CD14-positive monocyte (primary cell): ENCODE measurements around the gene HBQ1. TPM values are rescaled to one million over a fixed set of nuclear protein-coding genes. Genes with fewer than 3 reads are reported as not detected.
"Not testable (repeated sequence)": the region's sequence is repeated elsewhere in the genome, so short reads cannot be mapped to it uniquely, and the experiment has no call there.

Experiments
- DNase-seq, 3 donors: peaks; one replicate each; pipeline ENCODE4 v3.0.0-alpha.2; 2011 to 2022
- H2AFZ ChIP-seq: 2 replicates; pipeline ENCODE4 v1.6.0; 2012; ENCODE audit warnings: mild to moderate bottlenecking, low read depth, low read length, inconsistent platforms; ENCODE audit not compliant: insufficient read depth, poor library complexity, severe bottlenecking
- H3K27ac ChIP-seq, 2 donors: 1 replicate in 1 of 2; 2 replicates in 1 of 2; pipeline ENCODE4 v1.5.1; 2012 to 2013; ENCODE audit warnings: low read length in 2 of 2, control low read depth in 1 of 2, inconsistent platforms in 1 of 2, low read depth in 1 of 2, mild to moderate bottlenecking in 1 of 2
- H3K27me3 ChIP-seq, 2 donors: one replicate each; pipeline versions ENCODE4 v1.6.0 to v1.6.1; 2011 to 2013; ENCODE audit warnings: low read length in 2 of 2; ENCODE audit not compliant: control insufficient read depth in 2 of 2, insufficient read depth in 2 of 2
- H3K36me3 ChIP-seq, 2 donors: replicated peaks in 1 of 2; 1 replicate in 1 of 2; 2 replicates in 1 of 2; pipeline versions ENCODE4 v1.5.1 to v1.6.1; 2012 to 2013; ENCODE audit warnings: low read length in 2 of 2, control low read depth in 1 of 2, inconsistent platforms in 1 of 2, mild to moderate bottlenecking in 1 of 2; ENCODE audit not compliant: insufficient read depth in 2 of 2, control insufficient read depth in 1 of 2
- H3K4me1 ChIP-seq, 2 donors: 1 replicate in 1 of 2; 2 replicates in 1 of 2; pipeline versions ENCODE4 v1.5.1 to v1.6.1; 2012 to 2013; ENCODE audit warnings: low read length in 2 of 2, control low read depth in 1 of 2, inconsistent platforms in 1 of 2, mild to moderate bottlenecking in 1 of 2, moderate library complexity in 1 of 2; ENCODE audit not compliant: insufficient read depth in 2 of 2, control insufficient read depth in 1 of 2
- H3K4me2 ChIP-seq: replicated peaks from 2 replicates; pipeline ENCODE3; 2012; ENCODE audit warnings: low read length, moderate library complexity, mild to moderate bottlenecking; ENCODE audit not compliant: poor library complexity, severe bottlenecking; ENCODE audit errors: extremely low read depth
- H3K4me3 ChIP-seq, 3 experiments: fragments of 200-600 bp in 1 of 3; sonication (generic) in 1 of 3; replicated peaks in 1 of 3; 1 replicate in 2 of 3; 2 replicates in 1 of 3; pipeline ENCODE4 v1.5.1; 2011 to 2013; ENCODE audit warnings: low read length in 3 of 3, mild to moderate bottlenecking in 3 of 3, control low read depth in 2 of 3, low read depth in 2 of 3, inconsistent platforms in 1 of 3, moderate library complexity in 1 of 3
- H3K79me2 ChIP-seq: 2 replicates; pipeline ENCODE4 v1.6.0; 2012; ENCODE audit warnings: mild to moderate bottlenecking, control low read depth, inconsistent platforms, low read length, moderate library complexity; ENCODE audit not compliant: insufficient read depth
- H3K9ac ChIP-seq: 2 replicates; pipeline ENCODE4 v1.6.0; 2017; ENCODE audit warnings: low read length, mild to moderate bottlenecking; ENCODE audit not compliant: insufficient read depth, poor library complexity, severe bottlenecking
- H3K9me3 ChIP-seq, 2 donors: replicated peaks in 1 of 2; 1 replicate in 1 of 2; 2 replicates in 1 of 2; pipeline versions ENCODE4 v1.5.1 to v1.6.1; 2012 to 2013; ENCODE audit warnings: low read length in 2 of 2, control low read depth in 1 of 2; ENCODE audit not compliant: control insufficient read depth in 1 of 2, insufficient read depth in 1 of 2
- H4K20me1 ChIP-seq: 2 replicates; pipeline ENCODE4 v1.6.0; 2012; ENCODE audit warnings: mild to moderate bottlenecking, low read length, control low read depth, moderate library complexity; ENCODE audit not compliant: insufficient read depth
- H3K27ac Mint-ChIP-seq, 7 donors: one replicate each; pipeline ENCODE4 v1.8.0; 2020; ENCODE audit warnings: mild to moderate bottlenecking in 7 of 7, mixed read lengths in 7 of 7, moderate library complexity in 6 of 7, inconsistent platforms in 2 of 7
- H3K27me3 Mint-ChIP-seq, 3 donors: one replicate each; pipeline ENCODE4 v1.8.0; 2021 to 2022; ENCODE audit warnings: low read depth in 3 of 3, mild to moderate bottlenecking in 3 of 3, mixed read lengths in 3 of 3, moderate library complexity in 3 of 3, inconsistent platforms in 1 of 3
- H3K36me3 Mint-ChIP-seq, 2 donors: one replicate each; pipeline ENCODE4 v1.8.0; 2020; ENCODE audit warnings: mixed read lengths in 2 of 2, inconsistent platforms in 1 of 2, mild to moderate bottlenecking in 1 of 2
- H3K4me1 Mint-ChIP-seq: one replicate; pipeline ENCODE4 v1.8.0; 2020; ENCODE audit warnings: mild to moderate bottlenecking, mixed read lengths
- H3K4me3 Mint-ChIP-seq, 2 donors: one replicate each; pipeline ENCODE4 v1.8.0; 2020; ENCODE audit warnings: mild to moderate bottlenecking in 2 of 2, mixed read lengths in 2 of 2, moderate library complexity in 1 of 2
- H3K9me3 Mint-ChIP-seq, 7 donors: one replicate each; pipeline ENCODE4 v1.8.0; 2020 to 2022; ENCODE audit warnings: mixed read lengths in 7 of 7, mild to moderate bottlenecking in 6 of 7, moderate library complexity in 6 of 7, inconsistent platforms in 2 of 7
- CTCF ChIP-seq: fragments of 200-600 bp; IDR thresholded peaks from one replicate; pipeline ENCODE4 v1.8.0; 2022; ENCODE audit warnings: antibody characterized with exemption, mild to moderate bottlenecking
- WGBS: methylation state at CpG from one replicate; pipeline ENCODE4 v1.1.5; 2013; ENCODE audit warnings: missing lambda C conversion rate; ENCODE audit not compliant: insufficient coverage; 5-methylcytosine and 5-hydroxymethylcytosine counted together
- intact Hi-C, 2 donors: fragments of 100-400 bp; cut with micrococcal nuclease; formaldehyde crosslinking; loops; one replicate each; pipeline versions ENCODE4 v1.15.0 to v1.15.1; 2023
- polyA plus RNA-seq, 3 donors: library from polyadenylated mRNA; depleted of rRNA in 1 of 3; unstranded in 2 of 3; stranded (reverse) in 1 of 3; fragments of 300-500 nt in 2 of 3; fragments of >200 nt in 1 of 3; fragmentation: Illumina TruSeq in 2 of 3; gene quantifications; 1 replicate in 2 of 3; 2 replicates in 1 of 3; pipeline ENCODE4 v1.2.3, GENCODE V29; 2012 to 2021

HBQ1 gene
- polyA plus RNA-seq, 3 donors = not detected

GRCh38 chr16:159136-159849, 21.0 kb upstream of the HBQ1 start:
- Histone ChIP-seq H3K9me3 (peaks cover 0 to 3% of the 10 kb centered on the region in 2 donors), H3K27me3 (peaks cover 17 to 36% of the 10 kb centered on the region in 2 donors), H3K36me3 (no peaks in the 10 kb centered on the region), H3K9ac (no peak overlapping the region), H3K4me1 (peaks cover 7% of the 10 kb centered on the region in 2 donors), H3K4me2 (no peak overlapping the region), H4K20me1 (no peaks in the 10 kb centered on the region), H2AFZ (no peak overlapping the region), H3K4me3 (no peak overlapping the region), H3K27ac (no peak overlapping the region), H3K79me2 (no peaks in the 10 kb centered on the region)
- Mint-ChIP-seq H3K9me3 (peaks cover 0 to 7% (median 2%) of the 10 kb centered on the region in 7 donors), H3K27ac (peak overlapping the region in 1 of 7 donors; percentile 63), H3K36me3 (peaks cover 5% of the 10 kb centered on the region in 2 donors), H3K27me3 (peaks cover 55 to 71% (median 66%) of the 10 kb centered on the region in 3 donors), H3K4me1 (peaks cover 7% of the 10 kb centered on the region), H3K4me3 (peak overlapping the region in 1 of 2 donors; percentile 28)
- TF ChIP-seq CTCF = no peak
- no peak for DNase-seq
- intact Hi-C loops = no loop called here
- WGBS = 80% methylated on average over 5 of the region's 6 CpGs

- H3K27me3 ChIP-seq = peaks cover 13 to 30% of the 10 kb centered on the region in 2 donors
- H3K4me3 ChIP-seq, H3K9me3 ChIP-seq, H3K9ac ChIP-seq, H3K4me3 Mint-ChIP-seq, intact Hi-C loops, H3K36me3 ChIP-seq, H4K20me1 ChIP-seq, H3K27ac Mint-ChIP-seq, H2AFZ ChIP-seq, H3K27ac ChIP-seq, H3K9me3 Mint-ChIP-seq, H3K4me1 Mint-ChIP-seq, H3K36me3 Mint-ChIP-seq, H3K4me2 ChIP-seq, DNase-seq, H3K79me2 ChIP-seq, H3K4me1 ChIP-seq: not testable (repeated sequence)
- H3K27me3 Mint-ChIP-seq = peaks cover 51 to 66% (median 61%) of the 10 kb centered on the region in 3 donors
- 75% methylated on average over 8 of the region's 20 CpGs for WGBS
These were observed 20.0 kb upstream of the HBQ1 start for GRCh38 chr16:160242-160641.
